H9 (cell line): ENCODE results near the gene DAD1. TPM values are rescaled to one million over a fixed set of nuclear protein-coding genes. Genes with fewer than 3 reads are reported as not detected.

ENCODE experiments used
- DNase-seq: peaks from one replicate; pipeline ENCODE4 v3.0.0-alpha.2; 2017
- H2AFZ ChIP-seq: one replicate; pipeline ENCODE4 v1.6.1; 2013; ENCODE audit warnings: mild to moderate bottlenecking, low read length, control low read depth, moderate library complexity
- H2AK5ac ChIP-seq: 2 replicates; pipeline ENCODE4 v1.6.1; 2013; ENCODE audit warnings: low read length, control low read depth, mixed read lengths; ENCODE audit not compliant: insufficient read length
- H2BK120ac ChIP-seq: one replicate; pipeline ENCODE4 v1.6.1; 2013; ENCODE audit warnings: low read depth, mild to moderate bottlenecking, low read length, control low read depth, inconsistent platforms; ENCODE audit not compliant: poor library complexity, severe bottlenecking
- H2BK12ac ChIP-seq: 2 replicates; pipeline ENCODE4 v1.6.1; 2013; ENCODE audit warnings: low read length, control low read depth, mixed read lengths, low read depth; ENCODE audit not compliant: insufficient read length
- H2BK15ac ChIP-seq: 2 replicates; pipeline ENCODE4 v1.6.1; 2013; ENCODE audit warnings: low read depth, low read length, control low read depth
- H2BK20ac ChIP-seq: one replicate; pipeline ENCODE4 v1.6.1; 2013; ENCODE audit warnings: low read depth, mild to moderate bottlenecking, low read length, control low read depth, inconsistent platforms; ENCODE audit not compliant: poor library complexity, severe bottlenecking
- H2BK5ac ChIP-seq: 2 replicates; pipeline ENCODE4 v1.6.1; 2013; ENCODE audit warnings: low read length, control low read depth, mixed read lengths; ENCODE audit not compliant: insufficient read length
- H3K14ac ChIP-seq: 2 replicates; pipeline ENCODE4 v1.6.1; 2013; ENCODE audit warnings: low read length, control low read depth; ENCODE audit not compliant: insufficient read depth
- H3K18ac ChIP-seq: 2 replicates; pipeline ENCODE4 v1.6.1; 2013; ENCODE audit warnings: low read depth, mild to moderate bottlenecking, mixed read lengths, low read length, control low read depth; ENCODE audit not compliant: insufficient read length
- H3K23ac ChIP-seq: 2 replicates; pipeline ENCODE4 v1.6.1; 2013; ENCODE audit warnings: low read length, control low read depth, mixed read lengths, low read depth; ENCODE audit not compliant: insufficient read length
- H3K23me2 ChIP-seq: 2 replicates; pipeline ENCODE4 v1.6.1; 2013; ENCODE audit warnings: low read depth, mild to moderate bottlenecking, mixed read lengths, low read length, control low read depth; ENCODE audit not compliant: insufficient read length, poor library complexity, severe bottlenecking
- H3K27ac ChIP-seq: 2 replicates; pipeline ENCODE4 v1.5.1; 2013; ENCODE audit warnings: low read length, control low read depth, mixed read lengths, low read depth; ENCODE audit not compliant: insufficient read length
- H3K27me3 ChIP-seq: 2 replicates; pipeline ENCODE4 v1.6.1; 2013; ENCODE audit warnings: low read length, control low read depth, inconsistent platforms; ENCODE audit not compliant: insufficient read depth
- H3K4ac ChIP-seq: 2 replicates; pipeline ENCODE4 v1.6.1; 2013; ENCODE audit warnings: low read depth, mild to moderate bottlenecking, control low read depth, inconsistent platforms, low read length, moderate library complexity
- H3K4me1 ChIP-seq: 2 replicates; pipeline ENCODE4 v1.6.1; 2013; ENCODE audit warnings: low read length, control low read depth, inconsistent platforms; ENCODE audit not compliant: insufficient read depth
- H3K4me2 ChIP-seq: 2 replicates; pipeline ENCODE4 v1.6.1; 2013; ENCODE audit warnings: low read length, control low read depth, mixed read lengths; ENCODE audit not compliant: insufficient read length, insufficient read depth
- H3K56ac ChIP-seq: 2 replicates; pipeline ENCODE4 v1.6.1; 2013; ENCODE audit warnings: low read depth, mild to moderate bottlenecking, mixed read lengths, low read length, control low read depth; ENCODE audit not compliant: insufficient read length
- H3K79me1 ChIP-seq: 2 replicates; pipeline ENCODE4 v1.6.1; 2013; ENCODE audit warnings: low read depth, mild to moderate bottlenecking, moderate library complexity, low read length, control low read depth, inconsistent platforms; ENCODE audit not compliant: insufficient read depth, poor library complexity, severe bottlenecking
- H3K79me2 ChIP-seq: 2 replicates; pipeline ENCODE4 v1.6.1; 2013; ENCODE audit warnings: low read length, control low read depth, inconsistent platforms; ENCODE audit not compliant: insufficient read depth
- H3K9ac ChIP-seq: 2 replicates; pipeline ENCODE4 v1.6.1; 2013; ENCODE audit warnings: low read length, control low read depth, mixed read lengths; ENCODE audit not compliant: insufficient read length; ENCODE audit errors: extremely low read depth
- H3K9me3 ChIP-seq: one replicate; pipeline ENCODE4 v1.6.1; 2013; ENCODE audit warnings: low read depth, low read length, inconsistent platforms; ENCODE audit not compliant: control insufficient read depth
- H3T11ph ChIP-seq: one replicate; pipeline ENCODE4 v1.6.1; 2013; ENCODE audit warnings: mild to moderate bottlenecking, low read length, control low read depth, inconsistent platforms
- H4K20me1 ChIP-seq: one replicate; pipeline ENCODE4 v1.6.1; 2013; ENCODE audit not compliant: control insufficient read depth, insufficient read length, insufficient read depth
- H4K5ac ChIP-seq: 2 replicates; pipeline ENCODE4 v1.6.1; 2013; ENCODE audit warnings: low read depth, mild to moderate bottlenecking, mixed read lengths, low read length, control low read depth; ENCODE audit not compliant: insufficient read length
- H4K8ac ChIP-seq: replicated peaks from 2 replicates; pipeline ENCODE4 v1.6.1; 2013; ENCODE audit warnings: low read length, control low read depth, mixed read lengths, low read depth; ENCODE audit not compliant: insufficient read length
- H4K91ac ChIP-seq: 2 replicates; pipeline ENCODE4 v1.6.1; 2013; ENCODE audit warnings: low read depth, mild to moderate bottlenecking, moderate library complexity, mixed read lengths, low read length, control low read depth; ENCODE audit not compliant: insufficient read length
- H3K27ac Mint-ChIP-seq, 3 experiments: 2 replicates in 2 of 3; 3 replicates in 1 of 3; pipeline ENCODE4 v1.8.0; 2020 to 2021; ENCODE audit warnings: mixed read lengths in 3 of 3, mild to moderate bottlenecking in 1 of 3, moderate library complexity in 1 of 3
- H3K27me3 Mint-ChIP-seq: 2 replicates; pipeline ENCODE4 v1.8.0; 2021; ENCODE audit warnings: low read depth, mild to moderate bottlenecking, moderate library complexity, mixed read lengths
- H3K36me3 Mint-ChIP-seq, 3 experiments: 2 replicates in 2 of 3; 3 replicates in 1 of 3; pipeline ENCODE4 v1.8.0; 2020 to 2021; ENCODE audit warnings: low read depth in 3 of 3, mixed read lengths in 3 of 3; ENCODE audit not compliant: insufficient read depth in 1 of 3
- H3K4me1 Mint-ChIP-seq, 2 experiments: 2 replicates each; pipeline ENCODE4 v1.8.0; 2020; ENCODE audit warnings: mixed read lengths in 2 of 2
- H3K4me3 Mint-ChIP-seq, 2 experiments: 2 replicates in 1 of 2; 3 replicates in 1 of 2; pipeline ENCODE4 v1.8.0; 2020 to 2021; ENCODE audit warnings: mild to moderate bottlenecking in 2 of 2, mixed read lengths in 2 of 2, moderate library complexity in 1 of 2
- H3K9me3 Mint-ChIP-seq, 2 experiments: 2 replicates in 1 of 2; 3 replicates in 1 of 2; pipeline ENCODE4 v1.8.0; 2020; ENCODE audit warnings: mild to moderate bottlenecking in 2 of 2, mixed read lengths in 2 of 2, moderate library complexity in 1 of 2
- CTCF ChIP-seq: fragments of 200-600 bp; sonication (generic); conservative IDR thresholded peaks from 3 replicates; pipeline ENCODE4 v1.8.0; 2021; ENCODE audit warnings: antibody characterized with exemption, mild to moderate bottlenecking
- WGBS: extraction: QIAGEN DNeasy Blood & Tissue Kit; methylation state at CpG from one replicate; pipeline ENCODE4 v1.1.7; 2013; ENCODE audit warnings: missing lambda C conversion rate, low lambda C conversion rate, mixed read lengths; ENCODE audit not compliant: insufficient read length; ENCODE audit errors: extremely low coverage; 5-methylcytosine and 5-hydroxymethylcytosine counted together
- total RNA-seq: library from RNA; stranded (reverse); gene quantifications from 2 replicates; pipeline ENCODE4 v1.2.1, GENCODE V29; 2021

Gene DAD1
- total RNA-seq, 1 experiment from 2014 or later: 127 TPM

DNA sequence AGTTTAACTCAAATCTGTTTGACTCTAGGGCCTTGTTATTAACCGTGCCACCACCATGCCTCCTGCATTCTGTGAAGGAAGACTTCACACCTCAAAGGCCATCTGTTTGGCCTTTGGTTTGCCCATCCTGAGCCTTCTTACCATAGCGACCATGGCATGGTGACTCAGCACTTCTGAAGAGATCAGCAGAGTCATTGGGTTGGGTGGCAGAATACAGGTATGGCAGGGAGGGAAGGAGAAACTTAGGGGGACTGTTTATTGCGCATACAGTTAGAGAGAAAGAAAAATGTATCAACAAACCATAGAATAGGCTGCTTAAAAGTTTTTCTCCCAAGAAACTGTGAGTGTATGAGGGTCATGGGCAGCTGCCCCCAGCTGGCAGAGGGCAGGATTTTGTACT is 49.2 kb downstream of the DAD1 start:
- no peak overlapping the region for H2BK12ac ChIP-seq
- no peak overlapping the region for H3K4ac ChIP-seq
- no CpG with 5 or more reads among the region's 3 CpGs for WGBS
- H3T11ph ChIP-seq: no peak overlapping the region
- no peak overlapping the region for H3K18ac ChIP-seq
- no peak overlapping the region for H3K27ac ChIP-seq
- H3K27me3 ChIP-seq: no peaks in the 10 kb centered on the region; the same call in 1 of the 2 replicates
- no peaks in the 10 kb centered on the region for H3K79me2 ChIP-seq
- no peaks in the 10 kb centered on the region for H4K20me1 ChIP-seq
- no peak overlapping the region for H3K4me2 ChIP-seq
- Mint-ChIP-seq H3K9me3 (0 out of 5 replicates have a peak, but pooled peaks cover 0 to 2% of the 10 kb centered on the region in 2 experiments), H3K27ac (no peak overlapping the region), H3K36me3 (no peaks in the 10 kb centered on the region), H3K4me3 (no peak overlapping the region), H3K27me3 (peaks cover 3% of the 10 kb centered on the region; the same call in 1 of the 2 replicates), H3K4me1 (peaks cover 0 to 15% of the 10 kb centered on the region in 2 experiments; a peak in 3 of 4 replicates)
- H3K56ac ChIP-seq: no peak overlapping the region
- no peak overlapping the region for H2BK20ac ChIP-seq
- no peak overlapping the region for H2BK5ac ChIP-seq
- no peak overlapping the region for H3K9ac ChIP-seq
- H3K9me3 ChIP-seq: no peaks in the 10 kb centered on the region
- TF ChIP-seq CTCF: no peak
- H4K5ac ChIP-seq: no peak overlapping the region
- no peak overlapping the region for H2AFZ ChIP-seq
- DNase-seq: no peak
- H2AK5ac ChIP-seq: no peak overlapping the region
- no peaks in the 10 kb centered on the region for H3K23me2 ChIP-seq
- H3K14ac ChIP-seq: no peak overlapping the region
- H3K79me1 ChIP-seq: no peaks in the 10 kb centered on the region
- no peak overlapping the region for H4K8ac ChIP-seq
- no peak overlapping the region for H2BK120ac ChIP-seq
- H4K91ac ChIP-seq: no peak overlapping the region
- no peak overlapping the region for H2BK15ac ChIP-seq
- H3K23ac ChIP-seq: no peak overlapping the region
- H3K4me1 ChIP-seq: no peaks in the 10 kb centered on the region
